Activated gamma-delta T cell treated with anti-CD3 and anti-CD28 coated beads, Interleukin-2, amount 50 U/mL, for 16 hours (primary cell): ENCODE measurements around the gene DRG2.

ENCODE experiments used
- DNase-seq: peaks from one replicate; pipeline ENCODE4 v3.0.0-alpha.2; 2020; ENCODE audit warnings: low read depth

Gene DRG2

GRCh38 chr17:18087610-18088491 is at the start of gene DRG2:
DRG2 (plus strand) TSS chr17:18087948; CDS start chr17:18088024, 76 bp downstream.
- peak; percentile 84 for DNase-seq

DNA sequence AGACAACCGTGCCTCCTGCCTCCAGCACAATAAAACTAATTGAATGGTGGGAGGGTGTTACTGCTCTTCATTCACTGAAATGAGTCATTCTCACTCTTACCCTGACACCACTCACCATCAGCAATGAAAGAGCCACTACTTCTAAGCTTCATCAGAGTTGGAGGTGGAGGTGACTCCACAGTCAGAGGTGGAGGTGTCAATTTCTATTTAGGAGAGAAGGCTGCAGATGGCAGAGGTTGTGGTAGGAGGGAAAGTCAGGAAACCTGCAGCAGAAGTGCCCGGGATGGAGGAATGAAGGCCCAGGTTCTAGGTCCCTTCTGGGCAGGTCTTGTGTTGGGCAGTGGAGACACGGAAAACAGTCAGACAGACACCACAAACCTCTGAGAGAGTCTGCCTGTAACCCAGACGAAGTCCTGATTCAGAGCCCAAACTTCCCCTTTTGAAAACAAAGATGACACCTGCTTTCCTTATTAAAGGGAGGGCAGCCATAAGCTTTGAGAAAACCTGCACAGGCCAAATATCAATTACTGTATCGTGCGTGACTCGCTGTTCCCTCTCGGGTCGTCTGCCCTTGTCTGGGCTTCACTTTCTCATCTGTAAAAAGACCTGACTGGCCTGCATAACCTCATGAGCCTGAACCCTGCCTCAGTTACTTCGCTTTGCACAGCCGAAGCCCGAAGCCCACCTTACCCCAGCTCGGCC is 49.4 kb upstream of the DRG2 start:
- DNase-seq: no peak

DNA sequence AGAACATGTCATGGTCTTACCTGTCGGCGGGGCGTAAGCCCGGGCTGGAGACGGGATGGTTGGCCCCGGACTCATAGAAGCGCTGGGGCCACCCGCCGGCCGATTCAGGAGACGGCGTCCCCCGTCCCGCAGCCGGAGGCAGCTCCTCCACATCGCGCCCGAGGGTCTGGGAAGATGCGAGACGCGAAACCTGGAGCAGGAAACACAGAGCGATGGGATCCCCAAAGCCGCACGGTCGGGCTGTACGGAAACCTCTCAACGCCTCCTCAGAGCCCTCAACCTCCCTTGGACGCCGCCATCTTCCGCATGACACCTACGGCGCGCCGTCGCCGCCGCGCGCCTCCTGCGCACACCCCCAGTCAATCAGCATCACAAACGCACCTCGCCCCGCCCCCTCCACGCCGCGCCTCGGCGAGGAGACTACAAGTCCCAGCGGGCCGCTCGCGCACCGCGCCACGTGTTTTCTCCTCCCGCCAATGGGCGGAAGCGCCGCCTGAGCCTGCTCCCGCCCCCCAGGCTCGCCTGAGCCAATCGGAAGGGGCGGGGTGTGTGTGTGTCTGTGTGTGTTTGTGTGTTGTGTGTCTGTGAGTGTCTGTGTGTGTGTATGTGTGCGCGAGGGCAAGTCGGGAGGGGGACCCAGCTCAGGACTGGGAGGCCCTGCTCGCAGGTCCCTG is 48.8 kb upstream of the DRG2 start, which contains the start of the genes ATPAF2 and GID4:
Gene ATPAF2, minus strand, starts transcription at position 308 of the 674 bp plus-strand sequence. Its CDS starts 155 bp downstream, at position 153.
Gene GID4, plus strand, starts transcription at position 548 of the 674 bp plus-strand sequence. Its CDS starts 57 bp downstream, at position 605.
- DNase-seq: peak; percentile 100

GRCh38 chr17:18039535-18040260 is 48.0 kb upstream of the DRG2 start:
- no peak for DNase-seq

GRCh38 chr17:18040261-18040858 is 47.4 kb upstream of the DRG2 start:
- DNase-seq: no peak

DNA sequence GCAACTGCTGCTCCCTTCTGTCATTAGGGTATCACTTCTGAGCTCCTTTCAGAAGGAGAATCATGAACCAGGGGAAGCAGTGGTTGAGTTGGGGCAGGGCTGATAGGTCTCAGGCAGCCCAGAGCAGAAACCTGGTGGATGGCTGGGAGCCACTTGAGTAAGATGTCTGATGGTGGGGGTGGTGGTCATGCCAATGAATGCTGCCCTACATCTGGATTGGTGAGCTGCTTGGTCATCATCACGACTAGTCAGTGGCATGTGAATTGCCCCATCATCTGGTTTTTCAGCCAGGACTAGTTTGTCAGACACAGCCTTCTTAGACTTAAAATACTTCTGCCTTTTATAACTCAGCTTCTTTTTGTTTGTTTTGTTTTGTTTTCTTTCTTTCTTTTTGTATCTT is 46.0 kb upstream of the DRG2 start:
- no peak for DNase-seq

- DNase-seq: no peak
These were observed 44.8 kb upstream of the DRG2 start for GRCh38 chr17:18042983-18043382.

DNA sequence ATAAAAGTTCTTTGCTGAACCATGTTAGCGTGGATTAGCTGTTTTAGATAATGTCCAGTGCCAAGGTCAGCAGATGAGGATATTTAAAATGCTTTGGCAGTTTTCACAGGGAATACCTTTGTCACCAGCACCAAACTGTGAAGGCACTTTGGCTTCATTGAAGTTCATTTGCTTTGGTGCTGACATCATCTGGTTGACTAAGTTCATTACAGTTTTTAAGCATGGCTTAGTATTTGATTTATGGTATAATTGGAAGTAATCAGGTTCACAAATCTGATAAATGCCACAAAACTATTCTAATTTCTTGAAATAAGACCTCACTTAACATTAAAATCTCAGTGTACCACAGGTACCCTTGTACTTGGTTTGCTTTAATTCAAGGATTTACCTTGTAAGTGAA is 44.3 kb upstream of the DRG2 start:
- no peak for DNase-seq

- DNase-seq: no peak
These were observed 43.1 kb upstream of the DRG2 start for GRCh38 chr17:18044609-18045008.

DNA sequence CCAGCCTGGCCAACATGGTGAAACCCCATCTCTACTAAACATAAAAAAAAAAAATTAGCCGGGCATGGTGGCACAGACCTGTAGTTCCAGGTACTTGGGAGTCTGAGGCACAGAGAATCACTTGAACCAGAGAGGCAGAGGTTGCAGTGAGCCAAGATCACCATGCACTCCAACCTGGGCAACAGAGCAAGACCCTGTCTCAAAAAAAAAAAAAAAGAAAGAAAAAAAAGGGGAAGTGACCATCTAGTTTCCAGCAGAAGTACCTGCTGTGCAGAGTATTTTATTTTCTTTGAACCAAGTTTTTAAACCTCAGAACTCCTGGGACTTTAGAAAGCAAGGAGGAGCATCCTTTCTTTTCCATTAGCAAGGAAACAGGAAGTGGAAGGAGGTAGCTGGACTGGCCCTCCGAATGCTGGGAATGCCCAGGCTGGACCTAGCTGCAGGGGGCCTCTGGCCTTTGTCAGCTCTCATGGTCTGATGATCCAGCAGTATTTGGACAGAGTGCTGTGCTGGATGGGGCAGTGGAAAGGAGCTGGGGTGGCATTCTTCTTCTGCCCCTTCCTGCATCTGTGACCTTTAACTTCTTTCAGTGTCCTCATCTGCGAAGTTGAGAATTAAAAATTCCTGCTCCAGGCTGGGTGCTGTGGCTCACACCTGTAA is 41.9 kb upstream of the DRG2 start:
- no peak for DNase-seq

GRCh38 chr17:18055597-18055996 is 32.2 kb upstream of the DRG2 start:
- no peak for DNase-seq

DNA sequence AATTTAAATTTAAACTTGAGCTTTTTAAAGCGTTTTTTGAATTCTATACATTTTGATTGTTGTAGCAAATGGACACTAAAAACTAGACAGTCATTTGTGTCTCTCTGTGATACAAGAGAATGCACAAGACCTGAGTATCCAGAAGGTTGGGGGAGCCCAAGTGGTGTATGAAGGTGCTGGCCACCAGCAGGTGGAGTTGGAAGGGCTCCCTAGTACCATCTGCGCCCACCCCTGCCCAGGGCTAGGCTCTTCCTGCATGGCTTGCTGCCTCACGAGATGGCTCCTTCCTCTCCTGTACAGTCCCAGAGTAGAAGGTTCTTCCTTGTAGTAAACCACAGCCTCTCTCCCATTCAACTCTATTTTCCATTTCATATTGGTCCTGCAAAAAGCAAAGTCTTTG is 31.5 kb upstream of the DRG2 start:
- DNase-seq: no peak

GRCh38 chr17:18059283-18059682 is 28.5 kb upstream of the DRG2 start:
- DNase-seq: no peak

DNA sequence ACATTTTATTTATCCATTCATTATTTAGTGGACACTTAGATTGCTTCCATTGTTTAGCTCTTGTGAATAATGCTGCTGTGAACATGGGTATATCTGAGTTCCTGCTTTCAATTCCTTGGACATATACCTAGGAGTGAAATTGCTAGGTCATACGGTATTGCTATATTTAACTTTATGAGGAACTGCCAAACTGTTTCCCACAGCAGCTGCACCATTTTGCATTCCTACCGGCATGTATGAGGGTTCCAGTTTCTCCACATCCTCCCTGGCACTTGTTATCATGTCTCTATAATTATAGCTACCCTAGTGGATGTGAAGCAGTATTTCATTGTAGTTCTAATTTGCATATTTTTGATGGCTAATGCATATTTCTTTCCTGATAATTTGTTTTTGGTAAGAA is 23.7 kb upstream of the DRG2 start:
- DNase-seq: no peak

DNA sequence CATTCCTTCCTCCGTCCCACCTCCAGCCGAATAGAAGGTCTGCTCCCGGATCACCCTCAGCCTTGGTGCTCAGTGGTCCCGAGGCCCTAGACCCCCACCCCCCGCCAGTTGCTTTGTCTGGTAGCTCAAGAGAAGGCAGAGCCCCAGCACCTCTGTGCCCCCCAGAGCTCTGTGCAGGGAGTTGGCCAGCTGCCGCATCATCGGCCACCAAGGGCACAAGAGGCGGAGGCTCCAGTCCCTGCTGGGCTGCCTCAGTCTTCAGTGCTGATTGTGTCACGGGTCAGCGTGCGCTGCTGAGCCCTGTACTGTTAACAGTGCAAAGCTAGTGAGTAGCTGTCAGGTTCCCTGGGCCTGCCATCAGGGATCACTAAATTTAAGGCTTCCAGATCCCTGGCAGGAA is 22.2 kb upstream of the DRG2 start:
- DNase-seq: no peak

DNA sequence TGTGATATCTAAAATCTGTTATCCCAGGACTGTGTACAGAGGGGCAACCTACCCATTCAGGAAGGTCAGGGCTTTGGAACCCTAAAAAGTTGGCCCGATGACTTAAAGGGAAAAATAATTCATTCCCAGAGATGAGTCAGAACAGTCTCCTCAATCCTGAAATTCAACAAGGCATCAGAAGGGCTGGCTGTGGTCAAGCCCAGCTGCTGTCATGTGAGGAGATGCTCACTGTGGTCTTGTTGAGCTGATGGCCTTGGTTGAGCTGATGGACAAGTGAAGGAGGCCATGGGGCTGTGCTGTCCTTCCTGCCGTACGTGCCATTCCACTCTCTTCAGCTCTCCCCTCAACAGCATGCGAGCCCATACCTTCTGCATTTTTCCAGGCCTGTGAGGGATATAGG is 20.9 kb upstream of the DRG2 start:
- DNase-seq: no peak

DNA sequence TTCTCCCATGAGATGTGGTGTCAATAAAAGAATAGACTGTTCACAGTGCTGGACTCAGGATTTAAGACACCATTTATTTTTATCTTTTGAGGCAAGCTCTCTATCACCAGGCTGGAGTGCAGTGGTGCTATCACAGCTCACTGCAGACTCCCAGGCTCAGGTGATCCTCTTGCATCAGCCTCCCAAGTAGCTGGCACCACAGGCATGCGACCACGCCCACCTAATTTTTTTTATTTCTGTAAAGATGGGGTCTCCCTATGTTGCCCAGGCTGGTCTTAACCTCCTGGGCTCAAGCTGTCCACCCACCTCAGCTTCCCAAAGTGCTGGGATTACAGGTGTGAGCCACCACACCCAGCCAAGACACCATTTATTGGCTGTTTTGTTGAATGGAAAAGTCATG is 18.6 kb upstream of the DRG2 start:
- DNase-seq: no peak

DNA sequence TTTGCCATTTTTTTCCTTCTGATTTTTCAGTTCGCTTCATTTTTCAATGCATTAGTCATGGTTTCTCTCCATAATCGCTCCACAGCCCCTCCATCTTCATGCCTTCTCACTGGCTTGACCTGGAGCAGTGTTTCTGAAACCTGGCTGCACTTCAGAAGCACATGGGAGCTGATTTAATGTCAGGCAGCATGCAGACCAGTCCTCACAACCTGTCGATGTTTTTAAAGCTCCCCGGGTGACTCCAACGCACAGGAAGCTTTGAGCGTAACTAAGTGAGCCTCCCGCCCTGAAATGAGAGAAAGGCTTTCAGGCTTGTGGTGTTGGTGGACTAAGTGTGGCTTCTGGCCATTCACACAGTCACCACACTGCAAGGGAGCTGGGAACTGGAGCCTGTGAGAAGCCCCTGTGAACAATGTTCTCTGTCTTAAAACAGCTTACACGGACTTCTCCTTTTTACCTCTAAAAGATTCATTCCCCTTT is 16.8 kb upstream of the DRG2 start:
- no peak for DNase-seq

DNA sequence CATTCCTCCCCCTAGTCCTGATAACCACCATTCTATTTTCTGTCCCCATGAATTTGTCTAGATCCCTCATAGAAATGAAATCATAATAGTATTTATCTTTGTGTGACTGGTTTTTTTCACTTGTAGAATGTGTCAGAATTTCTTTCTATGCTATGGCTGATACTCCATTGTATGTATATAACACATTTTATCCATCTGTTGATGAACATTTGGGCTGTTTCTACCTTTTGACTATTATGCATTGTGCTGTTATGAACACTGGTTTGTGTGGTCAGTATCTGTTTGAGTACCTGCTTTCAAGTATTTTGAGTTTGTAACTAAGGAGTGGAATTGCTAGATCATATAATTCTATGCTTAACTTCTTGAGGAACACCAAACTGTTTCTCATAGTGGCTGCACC is 16.0 kb upstream of the DRG2 start:
- no peak for DNase-seq

DNA sequence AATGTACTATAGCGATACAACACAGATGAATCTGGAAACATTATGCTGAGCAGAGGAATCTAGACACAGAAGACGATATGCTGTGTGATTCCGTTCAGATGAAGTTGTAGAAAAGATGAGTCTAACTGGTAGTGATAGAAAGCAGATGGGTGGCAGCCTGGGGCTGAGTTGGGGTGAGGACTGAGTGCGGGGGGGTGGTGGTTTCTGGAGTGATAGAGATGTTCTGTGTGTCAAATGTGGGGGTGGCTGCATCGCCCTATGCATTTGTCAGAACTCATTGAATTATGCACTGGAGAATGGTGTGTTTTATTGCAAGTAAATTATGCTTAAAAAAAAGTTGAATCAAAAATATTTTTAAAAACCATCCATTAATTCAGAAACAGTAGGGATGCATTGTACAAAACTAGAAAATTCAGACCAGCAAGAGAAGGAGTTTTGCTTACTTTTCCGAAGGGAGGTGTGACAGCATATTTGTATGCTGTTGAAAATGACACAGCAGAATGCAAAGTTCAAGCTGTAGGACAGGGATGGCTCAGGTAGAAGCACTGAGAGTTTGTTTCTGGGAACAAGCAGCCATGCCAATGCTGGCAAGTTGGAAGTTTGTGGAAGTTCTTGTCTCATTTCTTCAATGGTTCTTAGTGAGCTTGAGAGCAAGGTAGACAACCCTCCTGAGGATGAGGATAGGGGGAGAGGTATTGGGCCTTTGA is 13.0 kb upstream of the DRG2 start:
- no peak for DNase-seq
